ENCODE results near the gene TNS3. TPM values are rescaled to one million over a fixed set of nuclear protein-coding genes. Genes with fewer than 3 reads are reported as not detected.

TNS3 gene
- total RNA-seq, 1 donor from 2014 or later: 30.3 TPM

- CTCF ChIA-PET: no interaction called here
- Mint-ChIP-seq H3K4me1 (no peaks in the 10 kb centered on the region), H3K4me3 (no peak overlapping the region), H3K36me3 (ENCODE audit: low read depth) (peaks cover 53% of the 10 kb centered on the region), H3K27ac (no peak overlapping the region), H3K27me3 (no peaks in the 10 kb centered on the region), H3K9me3 (peaks cover 10% of the 10 kb centered on the region)
- DNase-seq (no peak), ATAC-seq (ENCODE audit: low read depth) (no peak)
- TF ChIP-seq CTCF (IDR thresholded peaks at IDR 0.05): no peak
- intact Hi-C loops (cut with micrococcal nuclease): no loop called here
- POLR2A ChIA-PET: no interaction called here
Observed at GRCh38 chr7:47310020-47310419, 271.9 kb downstream of the TNS3 start.

GRCh38 chr7:47308808-47309207, 273.1 kb downstream of the TNS3 start:
- ATAC-seq (ENCODE audit: low read depth) (no peak), DNase-seq (no peak)
- H3K27me3 Mint-ChIP-seq: no peaks in the 10 kb centered on the region
- H3K36me3 Mint-ChIP-seq (ENCODE audit: low read depth): peaks cover 59% of the 10 kb centered on the region
- ChIA-PET POLR2A (no interaction called here), CTCF (no interaction called here)
- no peak overlapping the region for H3K27ac Mint-ChIP-seq
- H3K9me3 Mint-ChIP-seq: peaks cover 10% of the 10 kb centered on the region
- H3K4me3 Mint-ChIP-seq: no peak overlapping the region
- TF ChIP-seq CTCF (IDR thresholded peaks at IDR 0.05): no peak
- intact Hi-C loops (cut with micrococcal nuclease): no loop called here
- H3K4me1 Mint-ChIP-seq: no peaks in the 10 kb centered on the region

GRCh38 chr7:47307311-47307710, 274.6 kb downstream of the TNS3 start:
- DNase-seq (no peak), ATAC-seq (ENCODE audit: low read depth) (no peak)
- H3K36me3 Mint-ChIP-seq (ENCODE audit: low read depth): peaks cover 54% of the 10 kb centered on the region
- H3K4me1 Mint-ChIP-seq: no peaks in the 10 kb centered on the region
- TF ChIP-seq CTCF (IDR thresholded peaks at IDR 0.05): no peak
- H3K9me3 Mint-ChIP-seq: peaks cover 10% of the 10 kb centered on the region
- no peaks in the 10 kb centered on the region for H3K27me3 Mint-ChIP-seq
- intact Hi-C loops (cut with micrococcal nuclease): no loop called here
- H3K4me3 Mint-ChIP-seq: no peak overlapping the region
- no peak overlapping the region for H3K27ac Mint-ChIP-seq
- ChIA-PET CTCF (no interaction called here), POLR2A (no interaction called here)

GRCh38 chr7:47304727-47305719, 276.9 kb downstream of the TNS3 start:
- H3K9me3 Mint-ChIP-seq: peaks cover 5% of the 10 kb centered on the region
- peaks cover 53% of the 10 kb centered on the region for H3K36me3 Mint-ChIP-seq (ENCODE audit: low read depth)
- no peak overlapping the region for H3K4me3 Mint-ChIP-seq
- no peaks in the 10 kb centered on the region for H3K4me1 Mint-ChIP-seq
- no peak overlapping the region for H3K27ac Mint-ChIP-seq
- TF ChIP-seq CTCF (IDR thresholded peaks at IDR 0.05): no peak
- ATAC-seq (ENCODE audit: low read depth) (no peak), DNase-seq (no peak)
- intact Hi-C loops (cut with micrococcal nuclease): no loop called here
- POLR2A ChIA-PET: no interaction called here
- no peaks in the 10 kb centered on the region for H3K27me3 Mint-ChIP-seq
- CTCF ChIA-PET: no interaction called here

- Mint-ChIP-seq H3K4me3 (no peak overlapping the region), H3K27ac (no peak overlapping the region), H3K4me1 (no peaks in the 10 kb centered on the region), H3K27me3 (no peaks in the 10 kb centered on the region), H3K9me3 (peaks cover 4% of the 10 kb centered on the region), H3K36me3 (ENCODE audit: low read depth) (peaks cover 49% of the 10 kb centered on the region)
- CTCF ChIA-PET: no interaction called here
- TF ChIP-seq CTCF (IDR thresholded peaks at IDR 0.05): no peak
- no peak for DNase-seq
- no peak for ATAC-seq (ENCODE audit: low read depth)
- POLR2A ChIA-PET: no interaction called here
- intact Hi-C loops (cut with micrococcal nuclease): no loop called here
Observed at GRCh38 chr7:47303695-47304453, 278.0 kb downstream of the TNS3 start.

All from activated B cell treated with CpG ODN at 0.5 μM for 24 hours (primary cell).